ENCODE measurements around the gene CRLF1.

Gene CRLF1

GRCh38 chr19:18606281-18607225, at the start of gene CRLF1:
Gene CRLF1 (minus strand): TSS chr19:18606799. CDS start chr19:18606656, 143 bp downstream.
- DNase-seq (ENCODE audit: extremely low read depth, low read depth), result no peak

GRCh38 chr19:18655173-18655844, 48.7 kb upstream of the CRLF1 start:
- no peak for TF ChIP-seq CTCF (IDR thresholded peaks at IDR 0.05; ENCODE audit: low read depth, low read length)
- DNase-seq (ENCODE audit: extremely low read depth, low read depth), result no peak

More at GRCh38 chr19:18606281-18607225, at the start of gene CRLF1:
- no peak for TF ChIP-seq CTCF (IDR thresholded peaks at IDR 0.05; ENCODE audit: low read depth, low read length)

- DNase-seq (ENCODE audit: extremely low read depth, low read depth), result no peak
- no peak for TF ChIP-seq CTCF (IDR thresholded peaks at IDR 0.05; ENCODE audit: low read depth, low read length)
Measured at GRCh38 chr19:18654469-18654868, 47.9 kb upstream of the CRLF1 start.

- TF ChIP-seq CTCF (IDR thresholded peaks at IDR 0.05; ENCODE audit: low read depth, low read length), result no peak
- no peak for DNase-seq (ENCODE audit: extremely low read depth, low read depth)
Measured at GRCh38 chr19:18653853-18654252, 47.3 kb upstream of the CRLF1 start.

- TF ChIP-seq CTCF (IDR thresholded peaks at IDR 0.05; ENCODE audit: low read depth, low read length), result no peak
- no peak for DNase-seq (ENCODE audit: extremely low read depth, low read depth)
Measured at GRCh38 chr19:18651733-18652132, 45.1 kb upstream of the CRLF1 start.

GRCh38 chr19:18651300-18651699, 44.7 kb upstream of the CRLF1 start:
- no peak for DNase-seq (ENCODE audit: extremely low read depth, low read depth)
- TF ChIP-seq CTCF (IDR thresholded peaks at IDR 0.05; ENCODE audit: low read depth, low read length), result no peak

All from AG09319 (cell line).